T1000 (cell line): ENCODE data around the gene HTR4.
"Not testable (repeated sequence)": the region's sequence is repeated elsewhere in the genome, so short reads cannot be mapped to it uniquely, and the experiment has no call there.

Source experiments
- DNase-seq: peaks from one replicate; lab custom pipeline; 2025; ENCODE audit warnings: mixed read lengths; lab: John Stamatoyannopoulos, UW

HTR4 gene

DNA sequence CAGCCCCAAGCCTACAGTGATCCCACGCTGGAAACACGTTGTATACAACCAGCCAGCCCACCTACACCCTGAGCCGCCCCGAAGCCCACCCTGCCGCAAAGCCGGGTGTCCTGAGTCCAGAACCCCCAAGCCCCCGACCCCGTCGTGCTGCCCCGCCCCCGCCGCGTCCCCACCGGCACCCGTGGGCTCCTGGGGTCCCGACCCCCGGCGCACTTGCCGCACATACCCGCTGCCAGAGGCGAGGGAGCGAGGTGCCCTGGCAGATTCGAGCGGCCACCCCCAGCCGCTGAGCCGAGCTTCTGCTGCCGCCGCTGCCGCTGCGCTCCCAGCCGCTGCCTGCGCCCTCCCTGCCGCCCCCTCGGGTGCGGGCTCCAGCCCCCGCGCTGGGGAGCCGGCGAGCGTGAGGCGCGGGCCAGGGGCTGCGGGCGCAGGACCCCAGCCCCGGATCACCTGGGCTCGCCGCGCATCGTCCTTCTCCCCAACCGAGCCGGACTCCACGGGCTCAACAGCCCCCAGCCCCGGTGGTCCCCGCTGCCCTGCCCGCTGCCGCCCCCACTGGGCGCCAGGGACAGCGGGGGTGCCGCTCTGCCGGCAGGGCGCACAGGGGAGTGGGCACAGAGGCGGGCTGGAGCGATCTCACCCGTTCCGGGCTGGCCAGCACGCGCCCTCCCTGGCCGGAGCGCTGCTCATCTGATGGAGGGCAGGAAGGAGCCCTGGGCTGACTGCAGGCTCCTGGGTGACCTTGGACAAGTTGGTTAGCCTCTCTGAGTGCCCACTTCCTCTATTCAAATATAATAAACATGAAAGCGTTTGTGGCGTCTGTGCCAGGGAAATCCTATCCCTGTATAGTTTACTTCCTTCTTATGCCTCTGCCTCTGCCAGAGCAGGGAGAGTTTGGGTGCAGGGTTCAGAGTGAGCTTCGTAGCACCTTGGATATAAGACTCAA, at the start of gene HTR4:
TSS of gene HTR4 (minus strand) at position 692 of the 946 bp plus-strand sequence. CDS start 17,513 bp downstream, outside the sequence.
- DNase-seq, result no peak

DNA sequence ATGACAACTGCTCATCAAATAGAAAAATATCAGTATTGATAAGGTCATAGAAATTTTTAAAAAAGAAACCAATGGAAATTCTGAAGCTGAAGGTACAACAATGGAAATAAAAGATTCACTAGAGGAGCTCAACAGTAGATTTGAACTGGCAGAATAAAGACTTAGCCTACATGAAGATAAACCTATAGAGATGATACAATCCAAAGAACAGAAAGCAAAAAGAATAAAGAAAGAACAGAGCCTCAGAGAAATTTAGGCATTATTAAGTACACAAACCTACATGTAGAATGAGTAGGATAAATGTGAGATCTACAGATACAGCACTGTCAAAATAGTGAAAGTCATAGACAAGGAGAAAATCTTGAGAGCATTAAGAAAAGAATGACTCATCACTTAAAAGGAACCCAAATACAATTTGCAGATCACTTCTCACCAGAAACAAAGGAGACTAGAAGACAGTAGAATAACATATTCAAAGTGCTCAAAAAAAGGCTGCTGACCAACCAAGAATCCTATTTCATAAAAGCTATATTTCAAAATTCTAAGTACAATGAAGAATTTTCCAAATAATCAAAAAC, 47.8 kb upstream of the HTR4 start:
- no peak for DNase-seq

DNA sequence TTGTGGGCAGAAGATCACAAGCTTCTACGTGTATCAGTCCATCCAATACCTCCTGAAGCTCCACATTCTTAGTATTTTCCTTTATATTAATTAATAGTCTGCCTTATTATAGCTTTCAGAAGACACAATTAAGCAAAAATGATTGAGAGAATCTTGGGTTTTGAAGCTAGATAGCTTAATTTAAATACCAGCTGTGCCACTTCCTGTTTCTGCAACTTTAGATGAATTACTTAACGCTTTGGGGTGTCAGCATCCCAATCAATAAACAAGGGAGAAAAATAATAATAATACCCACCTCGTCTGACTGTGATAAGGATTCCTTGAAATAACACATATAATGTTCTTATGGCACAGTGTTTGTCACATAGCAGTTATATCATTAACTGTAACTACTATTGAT, 44.7 kb upstream of the HTR4 start:
- no peak for DNase-seq

- DNase-seq, result no peak
Observed at GRCh38 chr5:148697809-148698196, 43.5 kb upstream of the HTR4 start.

DNA sequence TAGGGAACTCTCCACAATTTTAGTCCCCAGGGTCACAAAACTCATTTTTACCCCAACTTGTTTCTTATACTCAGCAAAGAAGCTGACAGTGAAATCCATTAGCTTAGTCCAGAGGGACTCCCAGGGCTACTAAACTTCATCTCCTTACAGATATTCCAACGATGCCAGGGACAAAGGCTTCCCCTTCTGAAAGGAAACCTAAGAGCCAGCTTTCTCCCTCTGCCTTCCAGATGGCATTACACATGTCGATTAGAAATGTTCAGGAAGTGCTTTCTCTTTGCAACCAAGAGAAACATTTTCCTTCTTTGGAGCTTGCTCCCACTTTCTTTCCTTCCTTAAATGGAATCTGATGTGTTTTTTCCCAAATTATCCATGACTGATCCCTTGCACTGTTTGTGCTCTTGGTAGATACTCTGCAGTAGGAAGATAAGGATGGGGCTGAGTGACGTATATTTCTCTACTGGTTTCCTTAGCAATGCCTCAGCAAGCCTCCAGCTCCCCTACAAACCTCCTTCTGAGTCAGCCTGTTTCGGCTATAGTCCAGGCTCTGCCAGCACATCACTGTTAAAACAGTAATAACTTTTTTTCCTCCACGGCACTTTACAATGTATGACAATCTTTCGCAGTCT, 43.0 kb upstream of the HTR4 start:
- DNase-seq, result no peak

DNA sequence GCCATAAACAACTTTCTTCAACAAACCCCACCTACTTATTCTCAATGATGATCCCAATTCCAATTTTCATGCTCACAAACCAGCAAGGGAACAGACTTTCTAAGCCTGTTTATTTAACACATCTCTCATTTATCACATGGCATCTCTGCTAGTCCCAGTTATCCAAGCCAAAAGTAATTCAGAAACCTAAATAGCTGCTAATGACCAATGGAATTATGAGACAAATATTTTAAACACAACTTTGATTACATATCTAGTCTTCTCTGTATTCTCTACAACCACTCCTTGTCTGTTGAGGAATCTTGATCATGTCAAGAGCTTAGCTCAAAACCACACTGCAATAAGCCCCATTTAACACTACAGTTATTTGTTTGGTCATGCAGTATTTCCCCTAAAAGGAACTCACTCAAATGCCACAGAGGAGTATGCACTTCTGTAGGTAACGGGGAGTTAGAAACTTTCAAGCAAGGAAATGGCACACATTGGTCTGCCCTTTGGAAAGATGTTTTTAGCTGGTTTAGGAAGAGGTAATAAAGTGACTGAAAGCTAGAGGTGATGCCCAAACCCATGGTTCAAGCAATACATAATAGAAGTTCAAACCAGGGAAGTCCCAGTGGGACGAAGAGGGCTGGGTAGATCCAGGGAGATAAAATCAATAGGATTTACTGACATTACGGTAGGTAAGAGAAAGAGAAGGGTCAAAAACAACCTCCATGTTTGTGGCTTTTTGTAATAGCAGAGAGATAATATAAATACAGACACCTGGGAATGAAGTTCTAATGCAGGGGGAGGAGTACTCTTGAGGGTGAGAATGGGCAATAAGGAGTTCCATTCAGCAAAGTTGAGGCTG, 42.1 kb upstream of the HTR4 start:
- no peak for DNase-seq

GRCh38 chr5:148690945-148691344, 36.6 kb upstream of the HTR4 start:
- DNase-seq, result no peak

DNA sequence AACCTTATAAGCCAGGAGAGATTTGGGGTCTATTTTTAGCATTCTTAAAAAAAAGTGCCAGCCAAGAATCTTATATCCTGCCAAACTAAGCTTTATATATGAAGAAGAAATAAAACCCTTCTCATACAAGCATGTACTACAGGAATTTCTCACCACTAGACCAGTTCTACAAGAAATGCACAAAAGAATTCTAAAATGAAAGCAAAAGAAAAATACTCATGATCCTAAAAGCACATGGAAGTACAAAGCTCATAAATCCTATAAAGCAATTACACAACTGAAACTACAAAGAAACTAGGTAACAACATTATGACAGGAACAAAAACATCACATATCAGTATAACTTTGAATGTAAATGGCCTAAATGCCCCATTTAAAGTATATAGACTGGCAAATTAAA, 34.5 kb upstream of the HTR4 start:
- DNase-seq, result no peak

GRCh38 chr5:148687871-148688270, 33.5 kb upstream of the HTR4 start:
- DNase-seq, result no peak

GRCh38 chr5:148687427-148687826, 33.1 kb upstream of the HTR4 start:
- DNase-seq, result no peak

DNA sequence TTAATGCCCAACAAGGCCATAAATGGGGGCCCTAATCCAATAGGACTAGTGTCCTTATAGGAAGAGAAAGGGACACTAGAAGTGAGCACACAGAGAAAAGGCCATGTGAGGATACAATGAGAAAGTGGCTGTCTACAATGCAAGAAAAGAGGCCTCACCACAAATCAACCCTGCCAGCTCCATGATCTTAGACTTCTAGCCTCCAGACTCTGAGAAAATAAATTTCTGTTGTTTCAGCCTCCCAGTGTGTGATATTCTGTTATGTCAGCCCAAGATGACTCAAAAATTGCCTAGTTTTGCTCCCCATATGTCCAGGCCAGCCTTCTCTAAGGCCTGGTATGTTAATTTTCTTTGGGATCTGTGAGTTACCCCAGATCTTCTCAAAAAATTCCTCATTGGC, 32.3 kb upstream of the HTR4 start:
- DNase-seq, result no peak

GRCh38 chr5:148685520-148686134, 31.3 kb upstream of the HTR4 start:
- no peak for DNase-seq

DNA sequence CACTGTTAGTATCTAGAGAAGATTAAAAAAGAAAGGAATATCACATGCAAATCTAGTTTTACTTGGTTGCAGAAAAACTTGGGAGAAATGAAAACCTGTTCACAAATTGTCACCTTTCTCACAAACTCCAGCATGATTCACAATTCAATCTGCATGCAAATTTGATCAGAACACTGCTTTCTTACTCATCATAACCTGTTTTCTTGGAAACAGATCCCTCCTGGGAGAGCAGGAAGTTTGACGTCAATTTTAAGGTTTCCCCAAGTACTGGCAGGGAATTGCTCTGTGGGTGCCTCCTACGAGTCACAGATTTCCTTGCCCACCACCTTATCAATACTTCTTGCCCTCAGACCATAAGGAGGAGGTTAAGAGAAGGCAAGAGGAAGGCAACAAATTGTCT, 30.2 kb upstream of the HTR4 start:
- DNase-seq, result no peak

GRCh38 chr5:148683651-148684050, 29.3 kb upstream of the HTR4 start:
- no peak for DNase-seq

DNA sequence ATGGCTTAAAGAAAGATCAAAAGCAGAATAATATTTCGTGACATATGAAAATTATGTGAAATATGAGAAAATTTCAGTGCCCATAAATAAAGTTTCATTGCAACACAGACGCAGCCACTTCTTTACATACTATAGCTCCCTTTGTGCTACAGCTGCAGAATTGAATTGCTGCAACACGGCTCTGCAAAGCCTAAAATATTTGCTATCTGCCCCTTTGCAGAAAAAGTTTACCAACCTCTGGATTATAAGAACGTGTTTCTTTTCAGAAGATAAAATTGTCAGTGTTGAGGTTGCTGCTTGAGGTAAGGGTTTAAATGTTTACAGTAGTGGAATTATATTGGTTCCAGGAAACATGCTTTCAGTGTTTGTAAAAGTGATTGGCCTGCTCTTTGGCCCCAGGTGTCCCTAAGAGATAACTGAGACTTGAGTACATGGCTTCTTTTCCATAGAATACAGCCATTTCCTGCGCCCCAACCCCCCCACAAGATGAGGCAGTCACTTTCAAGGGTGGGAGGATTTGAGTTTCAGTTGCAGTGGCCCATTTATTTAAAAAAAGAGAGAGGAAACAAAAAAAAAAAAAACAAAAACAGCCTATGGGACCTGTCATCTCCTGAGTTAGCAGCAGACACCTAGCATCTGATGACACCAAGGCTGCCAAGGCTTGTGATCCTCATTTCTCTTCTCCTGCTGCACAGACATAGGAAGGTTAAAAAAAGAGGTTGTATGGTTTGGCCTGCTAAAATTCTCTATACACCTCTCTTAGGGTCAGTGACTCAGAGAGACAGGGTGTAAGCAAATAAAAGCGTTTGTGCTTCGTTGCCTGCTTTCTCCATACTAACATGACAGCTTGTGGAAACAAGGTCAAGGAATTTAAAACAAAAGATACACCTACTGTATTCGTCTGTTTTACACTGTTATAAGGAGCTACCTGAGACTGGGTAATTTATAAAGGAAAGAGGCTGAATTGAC, 28.0 kb upstream of the HTR4 start:
- DNase-seq, result no peak

DNA sequence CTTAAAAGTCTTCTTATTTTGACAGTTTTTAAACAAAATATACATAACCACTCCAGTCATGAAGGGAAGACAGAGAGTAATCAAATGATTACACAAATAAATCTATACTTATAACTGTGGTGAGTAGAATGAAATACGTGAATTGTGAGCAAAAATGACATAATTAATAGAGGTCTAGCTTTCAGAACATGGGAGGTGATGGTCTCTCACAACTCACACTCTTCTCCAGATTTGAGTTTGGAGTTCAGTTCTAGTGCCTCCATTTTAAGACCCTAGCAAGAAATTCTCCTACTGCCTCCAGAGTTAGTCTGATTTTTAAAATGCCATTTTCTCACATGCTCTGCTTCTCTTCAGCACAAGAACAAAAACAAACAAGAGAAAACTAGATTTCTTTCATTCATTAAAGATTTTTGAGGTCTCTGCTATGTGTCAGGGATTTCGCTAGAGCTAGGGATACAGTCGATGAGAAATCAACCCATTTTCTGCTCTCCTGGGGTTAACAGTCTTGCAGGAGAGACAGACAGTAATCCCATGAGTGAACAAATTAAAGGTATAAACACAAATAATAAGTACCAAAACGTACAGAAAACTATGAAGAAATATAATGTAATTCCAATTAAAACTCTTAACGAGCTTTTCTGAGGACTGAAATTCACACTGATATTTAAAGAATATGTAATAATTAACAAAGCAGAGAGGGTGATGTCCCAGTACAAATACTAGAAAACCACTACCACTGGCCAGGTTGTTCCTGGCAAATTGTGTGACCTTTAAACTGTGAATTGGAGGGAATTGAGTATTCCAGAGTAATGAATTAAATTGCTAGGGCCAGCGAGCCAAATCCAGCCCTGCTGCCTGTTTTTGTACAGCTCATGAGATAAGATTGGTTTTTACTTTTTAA, 27.1 kb upstream of the HTR4 start:
- DNase-seq, result no peak

DNA sequence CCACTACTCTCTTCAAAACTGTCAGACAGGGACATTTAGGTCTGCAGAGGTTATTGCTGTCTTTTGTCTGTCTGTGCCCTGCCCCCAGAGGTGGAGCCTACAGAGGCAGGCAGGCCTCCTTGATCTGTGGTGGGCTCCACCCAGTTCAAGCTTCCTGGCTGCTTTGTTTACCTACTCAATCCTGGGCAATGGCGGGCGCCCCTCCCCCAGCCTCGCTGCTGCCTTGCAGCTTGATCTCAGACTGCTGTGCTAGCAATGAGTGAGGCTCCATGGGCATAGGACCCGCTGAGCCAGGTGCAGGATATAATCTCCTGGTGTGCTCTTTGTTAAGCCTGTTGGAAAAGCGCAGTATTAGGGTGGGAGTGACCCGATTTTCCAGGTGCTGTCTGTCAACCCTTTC, 19.4 kb upstream of the HTR4 start:
- DNase-seq, result not testable (repeated sequence)

- no peak for DNase-seq
Observed at GRCh38 chr5:148666353-148666752, 12.0 kb upstream of the HTR4 start.

DNA sequence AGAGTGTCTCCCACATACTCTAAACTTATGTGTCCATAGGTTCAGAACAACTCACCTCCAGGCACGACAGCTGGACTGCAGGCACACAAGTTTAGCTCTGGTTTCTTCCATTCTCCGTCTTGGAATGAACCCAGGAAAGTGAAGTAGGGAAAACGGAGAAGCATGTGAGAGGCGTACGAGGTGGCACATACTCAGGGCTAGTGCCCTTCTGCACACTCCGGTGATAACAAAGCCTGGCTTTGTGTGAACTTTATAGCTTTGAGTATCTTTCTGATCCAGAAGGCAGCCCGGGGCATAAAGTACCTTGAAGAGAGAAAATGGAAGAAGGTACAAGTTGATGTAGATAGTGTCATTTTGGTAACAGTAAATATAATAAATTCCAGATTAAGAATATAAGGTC, 11.1 kb upstream of the HTR4 start:
- no peak for DNase-seq
